SK-N-SH treated with all-trans-retinoic acid at 6 μM for 48 hours (cell line): ENCODE results near the gene FSTL3.
A peak's percentile ranks its signal among the peaks of the same experiment; 100 is the strongest.

Source experiments
- ATAC-seq: fragments of 200-7000 bp; cut with Tn5 transposase; 3 replicates; pipeline ENCODE4 v1.9.1; 2020; ENCODE audit warnings: mild to moderate bottlenecking, moderate library complexity
- ARNTL ChIP-seq: fragments of 450-650 bp; formaldehyde crosslinking; IDR thresholded peaks from 2 replicates; pipeline ENCODE4 v1.5.0; 2020; ENCODE audit warnings: low read depth, mild to moderate bottlenecking, moderate library complexity, borderline replicate concordance
- BACH2 ChIP-seq: fragments of 250-450 bp; sonication (Bioruptor Pico); IDR thresholded peaks from 2 replicates; pipeline ENCODE4 v1.9.0; 2021; ENCODE audit warnings: mild to moderate bottlenecking, borderline replicate concordance
- CREB5 ChIP-seq: fragments of 250-450 bp; sonication (Bioruptor Pico); IDR thresholded peaks from 2 replicates; pipeline ENCODE4 v1.5.1; 2020; ENCODE audit warnings: low read depth, mild to moderate bottlenecking, moderate library complexity
- CSDC2 ChIP-seq: fragments of 250-450 bp; sonication (Bioruptor Pico); IDR thresholded peaks from 2 replicates; pipeline ENCODE4 v1.5.0; 2020; ENCODE audit warnings: mild to moderate bottlenecking, moderate library complexity
- ESRRG ChIP-seq: fragments of 250-450 bp; sonication (Bioruptor Pico); IDR thresholded peaks from 2 replicates; pipeline ENCODE4 v1.6.1; 2021; ENCODE audit warnings: mild to moderate bottlenecking
- GLIS3 ChIP-seq: fragments of 250-450 bp; sonication (Bioruptor Pico); IDR thresholded peaks from 2 replicates; pipeline ENCODE4 v1.5.0; 2020; ENCODE audit warnings: mild to moderate bottlenecking, moderate library complexity
- OSR1 ChIP-seq: fragments of 250-450 bp; sonication (Bioruptor Pico); IDR thresholded peaks from 2 replicates; pipeline ENCODE4 v1.8.0; 2022; ENCODE audit warnings: moderate library complexity, mild to moderate bottlenecking, inconsistent platforms
- PPARA ChIP-seq: fragments of 250-450 bp; sonication (Bioruptor Pico); IDR thresholded peaks from 2 replicates; pipeline ENCODE4 v1.5.0; 2020; ENCODE audit warnings: mild to moderate bottlenecking, borderline replicate concordance
- RARB ChIP-seq: fragments of 250-450 bp; sonication (Bioruptor Pico); IDR thresholded peaks from 2 replicates; pipeline ENCODE4 v1.8.0; 2021; ENCODE audit warnings: mild to moderate bottlenecking, moderate library complexity
- SNAI2 ChIP-seq: fragments of 250-450 bp; sonication (Bioruptor Pico); IDR thresholded peaks from 2 replicates; pipeline ENCODE4 v1.5.0; 2020; ENCODE audit warnings: mild to moderate bottlenecking, moderate library complexity
- TCF4 ChIP-seq: fragments of 250-450 bp; sonication (Bioruptor Pico); IDR thresholded peaks from 2 replicates; pipeline ENCODE4 v1.8.0; 2021; ENCODE audit warnings: mild to moderate bottlenecking, moderate library complexity, borderline replicate concordance
- TSHZ2 ChIP-seq: fragments of 250-450 bp; sonication (Bioruptor Pico); IDR thresholded peaks from 2 replicates; pipeline ENCODE4 v1.5.0; 2020; ENCODE audit warnings: mild to moderate bottlenecking, moderate library complexity
- ZC3H10 ChIP-seq: fragments of 250-450 bp; sonication (Bioruptor Pico); IDR thresholded peaks from 2 replicates; pipeline ENCODE4 v1.5.1; 2021; ENCODE audit warnings: mild to moderate bottlenecking, moderate library complexity
- ZFP3 ChIP-seq: fragments of 250-450 bp; sonication (Bioruptor Pico); IDR thresholded peaks from 2 replicates; pipeline ENCODE4 v1.5.0; 2020; ENCODE audit warnings: mild to moderate bottlenecking, moderate library complexity
- ZFP30 ChIP-seq: fragments of 450-650 bp; formaldehyde crosslinking; IDR thresholded peaks from 2 replicates; pipeline ENCODE4 v1.5.0; 2022; ENCODE audit warnings: mild to moderate bottlenecking, moderate library complexity
- ZNF565 ChIP-seq: fragments of 450-650 bp; formaldehyde crosslinking; conservative IDR thresholded peaks from 2 replicates; pipeline ENCODE4 v1.5.0; 2020; ENCODE audit warnings: low read depth, mild to moderate bottlenecking, moderate library complexity
- ZNF8 ChIP-seq: fragments of 450-650 bp; formaldehyde crosslinking; IDR thresholded peaks from 2 replicates; pipeline ENCODE4 v1.5.0; 2020; ENCODE audit warnings: mild to moderate bottlenecking, moderate library complexity
- TF ChIP-seq, protein P1 (sequence below): fragments of 250-450 bp; sonication (Bioruptor Pico); IDR thresholded peaks from 2 replicates; pipeline ENCODE4 v1.8.0; 2021; ENCODE audit warnings: low read depth, mild to moderate bottlenecking, moderate library complexity, borderline replicate concordance
- TF ChIP-seq, protein P2 (sequence below): fragments of 250-450 bp; sonication (Bioruptor Pico); IDR thresholded peaks from 2 replicates; pipeline ENCODE4 v1.5.1; 2021; ENCODE audit warnings: mild to moderate bottlenecking, moderate library complexity
- TF ChIP-seq, protein P3 (sequence below): fragments of 250-450 bp; sonication (Bioruptor Pico); IDR thresholded peaks from 2 replicates; pipeline ENCODE4 v1.8.0; 2020; ENCODE audit warnings: mild to moderate bottlenecking, moderate library complexity, borderline replicate concordance

FSTL3 gene

GRCh38 chr19:703651-704446 is 27.7 kb downstream of the FSTL3 start:
- peak; percentile 78 for ATAC-seq
- TF ChIP-seq CREB5 (CRISPR knock-in tag) (no peak), ARNTL (CRISPR knock-in tag) (no peak), RARB (CRISPR knock-in tag) (no peak), OSR1 (no peak), TCF4 (CRISPR knock-in tag) (no peak), BACH2 (no peak), ZNF8 (CRISPR knock-in tag) (no peak), PPARA (CRISPR knock-in tag) (no peak), ZFP3 (CRISPR knock-in tag) (no peak), ZNF565 (no peak), TSHZ2 (CRISPR knock-in tag) (no peak), ZFP30 (CRISPR knock-in tag) (no peak), CSDC2 (CRISPR knock-in tag) (no peak), GLIS3 (CRISPR knock-in tag) (no peak), ESRRG (CRISPR knock-in tag) (no peak), ZC3H10 (CRISPR knock-in tag) (no peak), SNAI2 (CRISPR knock-in tag) (no peak)
- TF ChIP-seq, protein P1, sequence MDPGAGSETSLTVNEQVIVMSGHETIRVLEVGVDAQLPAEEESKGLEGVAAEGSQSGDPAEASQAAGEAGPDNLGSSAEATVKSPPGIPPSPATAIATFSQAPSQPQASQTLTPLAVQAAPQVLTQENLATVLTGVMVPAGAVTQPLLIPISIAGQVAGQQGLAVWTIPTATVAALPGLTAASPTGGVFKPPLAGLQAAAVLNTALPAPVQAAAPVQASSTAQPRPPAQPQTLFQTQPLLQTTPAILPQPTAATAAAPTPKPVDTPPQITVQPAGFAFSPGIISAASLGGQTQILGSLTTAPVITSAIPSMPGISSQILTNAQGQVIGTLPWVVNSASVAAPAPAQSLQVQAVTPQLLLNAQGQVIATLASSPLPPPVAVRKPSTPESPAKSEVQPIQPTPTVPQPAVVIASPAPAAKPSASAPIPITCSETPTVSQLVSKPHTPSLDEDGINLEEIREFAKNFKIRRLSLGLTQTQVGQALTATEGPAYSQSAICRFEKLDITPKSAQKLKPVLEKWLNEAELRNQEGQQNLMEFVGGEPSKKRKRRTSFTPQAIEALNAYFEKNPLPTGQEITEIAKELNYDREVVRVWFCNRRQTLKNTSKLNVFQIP (CRISPR knock-in tag), result no peak
- TF ChIP-seq, protein P2, sequence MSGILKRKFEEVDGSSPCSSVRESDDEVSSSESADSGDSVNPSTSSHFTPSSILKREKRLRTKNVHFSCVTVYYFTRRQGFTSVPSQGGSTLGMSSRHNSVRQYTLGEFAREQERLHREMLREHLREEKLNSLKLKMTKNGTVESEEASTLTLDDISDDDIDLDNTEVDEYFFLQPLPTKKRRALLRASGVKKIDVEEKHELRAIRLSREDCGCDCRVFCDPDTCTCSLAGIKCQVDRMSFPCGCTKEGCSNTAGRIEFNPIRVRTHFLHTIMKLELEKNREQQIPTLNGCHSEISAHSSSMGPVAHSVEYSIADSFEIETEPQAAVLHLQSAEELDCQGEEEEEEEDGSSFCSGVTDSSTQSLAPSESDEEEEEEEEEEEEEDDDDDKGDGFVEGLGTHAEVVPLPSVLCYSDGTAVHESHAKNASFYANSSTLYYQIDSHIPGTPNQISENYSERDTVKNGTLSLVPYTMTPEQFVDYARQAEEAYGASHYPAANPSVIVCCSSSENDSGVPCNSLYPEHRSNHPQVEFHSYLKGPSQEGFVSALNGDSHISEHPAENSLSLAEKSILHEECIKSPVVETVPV (CRISPR knock-in tag), result no peak
- TF ChIP-seq, protein P3, sequence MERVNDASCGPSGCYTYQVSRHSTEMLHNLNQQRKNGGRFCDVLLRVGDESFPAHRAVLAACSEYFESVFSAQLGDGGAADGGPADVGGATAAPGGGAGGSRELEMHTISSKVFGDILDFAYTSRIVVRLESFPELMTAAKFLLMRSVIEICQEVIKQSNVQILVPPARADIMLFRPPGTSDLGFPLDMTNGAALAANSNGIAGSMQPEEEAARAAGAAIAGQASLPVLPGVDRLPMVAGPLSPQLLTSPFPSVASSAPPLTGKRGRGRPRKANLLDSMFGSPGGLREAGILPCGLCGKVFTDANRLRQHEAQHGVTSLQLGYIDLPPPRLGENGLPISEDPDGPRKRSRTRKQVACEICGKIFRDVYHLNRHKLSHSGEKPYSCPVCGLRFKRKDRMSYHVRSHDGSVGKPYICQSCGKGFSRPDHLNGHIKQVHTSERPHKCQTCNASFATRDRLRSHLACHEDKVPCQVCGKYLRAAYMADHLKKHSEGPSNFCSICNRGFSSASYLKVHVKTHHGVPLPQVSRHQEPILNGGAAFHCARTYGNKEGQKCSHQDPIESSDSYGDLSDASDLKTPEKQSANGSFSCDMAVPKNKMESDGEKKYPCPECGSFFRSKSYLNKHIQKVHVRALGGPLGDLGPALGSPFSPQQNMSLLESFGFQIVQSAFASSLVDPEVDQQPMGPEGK (CRISPR knock-in tag), result no peak

DNA sequence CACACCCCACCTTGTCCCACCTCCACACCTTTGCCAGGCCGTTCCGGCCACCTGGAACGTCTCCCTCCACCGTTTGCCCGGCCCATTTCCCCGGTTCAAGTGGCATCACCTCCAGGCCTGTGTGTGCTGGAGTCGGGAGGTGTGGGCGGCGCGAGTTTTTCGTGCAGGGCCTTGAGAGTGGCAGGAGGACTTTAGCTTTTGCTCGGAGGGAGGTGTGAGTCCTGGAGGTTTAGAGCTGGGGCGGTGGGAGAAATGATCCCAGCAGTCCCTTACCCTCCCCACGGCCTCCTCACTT is 28.2 kb downstream of the FSTL3 start:
- no peak for ATAC-seq
- no peak for TF ChIP-seq ESRRG (CRISPR knock-in tag)
- no peak for TF ChIP-seq ZNF8 (CRISPR knock-in tag)
- TF ChIP-seq OSR1, result no peak
